GM12891 (cell line): Measurements from ENCODE around the gene SACS.
"Not testable (repeated sequence)": the region's sequence is repeated elsewhere in the genome, so short reads cannot be mapped to it uniquely, and the experiment has no call there.

ENCODE experiments used
- DNase-seq: peaks from one replicate; pipeline ENCODE4 v3.0.0; 2011; ENCODE audit warnings: low spot score; ENCODE audit not compliant: insufficient read length
- FAIRE-seq: peaks from 2 replicates; lab custom pipeline; 2011; peaks lifted over from hg19 to GRCh38; lab: Jason Lieb, UNC
- PAX5 ChIP-seq: IDR thresholded peaks from 2 replicates; pipeline ENCODE4 v1.6.1; 2011; ENCODE audit warnings: low read length, moderate library complexity, mild to moderate bottlenecking; ENCODE audit not compliant: insufficient read depth, severe bottlenecking
- POLR2A ChIP-seq: IDR thresholded peaks from 2 replicates; pipeline ENCODE4 v1.6.1; 2011; ENCODE audit warnings: low read depth, low read length, control low read depth
- POLR2AphosphoS5 ChIP-seq: IDR thresholded peaks from 2 replicates; pipeline ENCODE4 v1.6.1; 2011; ENCODE audit warnings: low read depth, low read length, control low read depth
- POU2F2 ChIP-seq: IDR thresholded peaks from 2 replicates; pipeline ENCODE4 v1.6.1; 2011; ENCODE audit warnings: low read depth, mild to moderate bottlenecking, control low read depth, low read length, moderate library complexity
- SPI1 ChIP-seq: IDR thresholded peaks from 2 replicates; pipeline ENCODE4 v1.6.1; 2011; ENCODE audit warnings: low read depth, low read length, control low read depth
- TAF1 ChIP-seq: IDR thresholded peaks from 2 replicates; pipeline ENCODE4 v1.6.1; 2011; ENCODE audit warnings: low read depth, low read length, control low read depth

Gene SACS

GRCh38 chr13:23418776-23419683 lies 14.5 kb downstream of the SACS start:
- DNase-seq, result no peak
- TF ChIP-seq POLR2A (no peak), TAF1 (no peak), POU2F2 (no peak), POLR2AphosphoS5 (no peak), SPI1 (no peak), PAX5 (no peak)
- FAIRE-seq, result no peak

GRCh38 chr13:23414682-23415081 lies 18.8 kb downstream of the SACS start:
- TF ChIP-seq PAX5, result no peak
- TF ChIP-seq POLR2A, result no peak
- no peak for TF ChIP-seq POU2F2
- no peak for TF ChIP-seq SPI1
- no peak for TF ChIP-seq POLR2AphosphoS5
- TF ChIP-seq TAF1, result no peak
- no peak for DNase-seq
- no peak for FAIRE-seq

DNA sequence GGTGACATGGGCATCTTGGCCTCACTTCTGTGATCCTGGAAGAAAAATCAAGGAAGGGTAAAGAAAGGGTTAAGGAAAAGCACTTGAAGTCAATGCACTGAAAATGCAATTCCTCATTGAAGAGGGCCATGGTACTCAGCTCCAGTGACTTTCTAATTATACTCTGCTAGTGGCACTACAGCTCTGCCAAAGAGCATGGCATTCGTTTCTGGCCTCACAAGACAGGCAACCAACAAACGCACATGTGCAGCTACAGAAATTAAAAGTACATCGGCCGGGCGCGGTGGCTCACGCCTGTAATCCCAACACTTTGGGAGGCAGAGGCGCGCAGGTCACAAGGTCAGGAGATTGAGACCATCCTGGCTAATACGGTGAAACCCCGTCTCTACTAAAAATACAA lies 21.8 kb downstream of the SACS start:
- TF ChIP-seq POU2F2, result no peak
- TF ChIP-seq POLR2AphosphoS5, result no peak
- no peak for TF ChIP-seq SPI1
- TF ChIP-seq TAF1, result no peak
- TF ChIP-seq POLR2A, result no peak
- FAIRE-seq (no peak), DNase-seq (no peak)

DNA sequence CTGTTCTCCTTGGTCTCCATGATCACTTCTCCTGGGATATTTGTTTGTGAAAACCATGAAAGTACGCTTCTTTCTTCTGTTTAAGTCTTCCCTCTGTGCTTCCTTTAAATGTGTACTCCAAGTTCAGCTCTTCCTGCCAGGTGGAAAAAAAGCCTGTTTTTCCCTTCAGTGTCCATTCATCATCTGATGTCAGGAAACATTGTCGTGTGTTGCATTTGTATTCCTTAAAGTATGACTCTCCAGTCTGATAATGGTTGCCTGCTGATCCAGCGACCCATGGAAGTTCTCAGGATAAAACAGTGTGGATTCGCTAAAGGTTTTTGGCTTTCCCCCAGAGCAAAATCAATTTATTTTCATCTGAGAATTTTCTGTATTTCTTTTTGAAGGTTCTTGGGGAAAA lies 22.3 kb downstream of the SACS start:
- TF ChIP-seq SPI1 (no peak), POU2F2 (no peak), POLR2AphosphoS5 (no peak), POLR2A (no peak), TAF1 (no peak), PAX5 (no peak)
- DNase-seq (no peak), FAIRE-seq (no peak)

GRCh38 chr13:23408026-23408425 lies 25.5 kb downstream of the SACS start:
- FAIRE-seq, result no peak
- DNase-seq, result no peak
- TF ChIP-seq POLR2A (no peak), TAF1 (no peak), SPI1 (no peak), POLR2AphosphoS5 (no peak), PAX5 (no peak), POU2F2 (no peak)

DNA sequence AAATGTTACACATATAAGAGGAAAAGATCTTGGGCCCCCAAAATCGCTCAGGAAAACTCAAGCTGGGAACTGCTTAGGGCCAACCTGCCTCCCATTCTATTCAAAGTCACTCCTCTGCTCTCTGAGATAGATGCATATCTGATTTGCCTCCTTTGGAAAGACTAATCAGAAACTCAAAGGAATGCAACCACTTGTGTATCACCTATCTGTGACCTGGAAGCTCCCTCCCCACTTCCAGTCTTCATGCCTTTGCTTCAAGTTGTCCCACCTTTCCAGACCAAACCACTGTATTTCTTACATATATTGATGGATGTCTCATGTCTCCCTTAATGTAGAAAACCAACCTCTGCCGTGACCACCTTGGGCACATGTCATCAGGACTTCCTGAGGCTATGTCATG lies 32.3 kb downstream of the SACS start:
- DNase-seq, FAIRE-seq: not testable (repeated sequence)

DNA sequence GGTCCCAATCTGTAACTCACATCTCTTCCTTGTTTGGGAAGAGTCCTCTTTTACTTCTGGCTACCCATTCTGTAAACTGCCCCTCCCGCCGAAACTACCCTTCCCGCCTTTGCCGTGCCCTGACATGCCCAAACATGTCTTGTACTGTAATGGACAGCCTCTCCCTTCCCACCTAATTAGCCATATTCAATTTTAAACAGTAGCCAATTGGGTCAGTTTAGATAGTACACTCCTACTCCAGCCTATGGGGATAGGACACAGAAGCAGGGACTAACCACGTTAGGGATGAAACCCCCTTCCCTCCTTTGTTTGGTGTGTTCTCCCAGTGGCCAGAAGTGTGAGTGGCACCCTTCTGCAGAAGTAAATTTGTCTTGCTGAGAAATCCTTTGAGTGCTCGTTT lies 34.2 kb downstream of the SACS start:
- FAIRE-seq (no peak), DNase-seq (no peak)
- TF ChIP-seq POU2F2, result no peak
- no peak for TF ChIP-seq PAX5
- no peak for TF ChIP-seq POLR2A
- no peak for TF ChIP-seq TAF1
- TF ChIP-seq POLR2AphosphoS5, result no peak
- no peak for TF ChIP-seq SPI1

DNA sequence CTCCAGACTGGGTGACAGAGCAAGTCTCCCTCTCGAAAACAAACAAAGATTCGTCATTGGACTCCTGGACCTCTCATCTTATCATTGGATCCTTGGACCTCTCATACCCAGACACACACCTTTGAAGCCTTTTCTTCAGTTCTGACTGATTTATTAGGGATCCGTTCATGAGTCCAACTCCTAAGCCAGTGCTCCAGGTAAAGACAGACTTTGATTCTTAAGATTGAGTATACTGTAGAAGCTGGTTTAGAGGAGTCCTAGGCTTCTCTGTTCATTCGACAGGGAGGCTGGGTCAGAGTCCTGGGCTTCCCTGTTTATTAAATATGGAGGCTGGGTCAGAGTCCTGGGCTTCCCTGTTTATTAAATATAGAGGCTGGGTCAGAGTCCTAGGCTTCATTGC lies 38.7 kb downstream of the SACS start:
- DNase-seq, result no peak
- TF ChIP-seq POU2F2 (no peak), POLR2A (no peak), TAF1 (no peak), PAX5 (no peak), SPI1 (no peak), POLR2AphosphoS5 (no peak)
- no peak for FAIRE-seq

DNA sequence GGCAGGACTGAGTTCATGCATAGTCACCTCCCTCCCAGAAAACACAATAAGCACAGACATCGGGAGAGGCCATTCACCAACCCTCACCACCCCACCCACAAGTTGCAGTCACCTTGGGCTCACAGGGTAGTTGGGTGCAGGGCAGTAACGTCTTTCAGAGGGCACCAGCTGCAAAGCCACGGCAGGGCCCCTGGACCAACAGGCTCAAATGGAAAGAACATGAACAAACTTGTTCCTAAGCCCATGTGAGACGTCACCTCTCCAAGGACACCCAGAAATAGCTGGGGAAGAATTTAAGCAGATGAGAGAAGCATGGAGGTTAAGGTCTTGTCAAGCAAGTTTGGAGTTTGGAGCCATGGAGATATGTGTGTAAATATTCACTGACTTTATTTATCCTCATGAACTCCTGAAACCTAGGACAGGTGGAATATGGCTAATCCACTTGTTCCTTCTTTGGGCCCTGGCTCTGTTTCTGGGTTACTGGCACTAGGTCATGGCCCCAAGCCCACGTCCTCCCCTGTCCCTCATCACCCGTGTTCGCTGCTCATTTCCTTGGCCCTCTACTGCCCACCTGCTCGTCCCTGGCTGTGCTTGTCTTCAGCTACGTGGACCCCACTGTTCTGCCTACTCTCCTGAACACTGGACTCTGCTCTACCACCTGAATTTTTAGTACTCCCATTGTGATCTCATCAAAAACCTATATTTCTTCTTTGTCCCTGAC lies 40.4 kb downstream of the SACS start:
- DNase-seq (no peak), FAIRE-seq (no peak)
- TF ChIP-seq POLR2A (no peak), POU2F2 (no peak), SPI1 (no peak), PAX5 (no peak), TAF1 (no peak), POLR2AphosphoS5 (no peak)
